Pancreas (tissue), 10 donors: ENCODE results near the gene GAS2L1. TPM values are rescaled to one million over a fixed set of nuclear protein-coding genes. Genes with fewer than 3 reads are reported as not detected.
A peak's percentile ranks its signal among the peaks of the same experiment; 100 is the strongest.

ENCODE experiments used
- ATAC-seq, 4 donors: fragments of 200-7000 bp; cut with Tn5 transposase; one replicate each; pipeline versions ENCODE4 v1.8.0 to v1.9.1; 2020; ENCODE audit warnings: mild to moderate bottlenecking in 4 of 4, moderate library complexity in 4 of 4
- DNase-seq, 6 donors: peaks; one replicate each; pipeline ENCODE4 v3.0.0-alpha.2; 2020
- FAIRE-seq: peaks from 2 replicates; lab custom pipeline; 2012; peaks lifted over from hg19 to GRCh38; lab: Jason Lieb, UNC
- H3K27ac ChIP-seq, 4 donors: fragments of 200-600 bp; sonication (generic); 1 replicate in 3 of 4; 2 replicates in 1 of 4; pipeline versions ENCODE4 v1.5.0 to v1.8.0; 2020
- H3K27me3 ChIP-seq, 4 donors: fragments of 200-600 bp; one replicate each; pipeline ENCODE4 v1.8.0; 2021
- H3K36me3 ChIP-seq, 3 donors: fragments of 200-600 bp; sonication (generic) in 1 of 3; one replicate each; pipeline versions ENCODE4 v1.5.0 to v1.8.0; 2020 to 2021
- H3K4me1 ChIP-seq, 3 donors: fragments of 200-600 bp; one replicate each; pipeline ENCODE4 v1.8.0; 2021
- H3K4me3 ChIP-seq, 4 donors: fragments of 200-600 bp; sonication (generic) in 2 of 4; one replicate each; pipeline versions ENCODE4 v1.5.0 to v1.8.0; 2020 to 2021
- H3K9me3 ChIP-seq, 4 donors: fragments of 200-600 bp; one replicate each; pipeline ENCODE4 v1.8.0; 2021
- CTCF ChIP-seq, 4 donors: fragments of 200-600 bp; sonication (generic) in 3 of 4; IDR thresholded peaks; one replicate each; pipeline versions ENCODE4 v1.5.0 to v1.8.0; 2021; ENCODE audit warnings: antibody characterized with exemption in 4 of 4
- WGBS, 2 donors: extraction: QIAGEN DNeasy Blood & Tissue Kit; methylation state at CpG; one replicate each; pipeline ENCODE4 v1.1.7; 2013; 5-methylcytosine and 5-hydroxymethylcytosine counted together
- intact Hi-C, 3 donors: fragments of 100-400 bp; cut with DNase I; formaldehyde crosslinking; loops; one replicate each; pipeline versions ENCODE4 v1.11.1 to v1.14.2; 2022
- polyA plus RNA-seq, 2 donors: library from polyadenylated mRNA; stranded (reverse); fragments of 200-250 nt; gene quantifications; one replicate each; pipeline ENCODE4 v1.2.3, GENCODE V29; 2013
- total RNA-seq, 6 donors: library from RNA; stranded (reverse); fragmentation: NEBNext Ultra II Directional in 4 of 6; extraction: Animal tissue kit (Norgen Biotek cat#: 25700) in 4 of 6; gene quantifications; one replicate each; pipeline versions ENCODE4 v1.2.1 to v1.2.4, GENCODE V29; 2021 to 2023
- donor health status: healthy with polysubstance abuse.
- donor health status: DM: no; HTN: no; CAD: no; lungs with moderate emphysema.
- donor health status: DM: no; HTN: no; CAD: no.
- donor health status: control.
- donor health status: control.
- donor health status: Bipolar disorder and iron deficiency.
- donor health status: DM: yes; HTN: yes; CAD: no.
- donor health status: DM: no; HTN: no; CAD: no.
- donor health status: DM: no; HTN: no; CAD: no.
- donor health status: DM: yes; HTN: yes; CAD: no.

The GAS2L1 gene
- total and polyA plus RNA-seq, 8 donors, result 5.2 to 13.6 (median 8.7) TPM

- WGBS, 2 donors, result 41 to 50% methylated on average over 2 of the region's 2 CpGs
- Histone ChIP-seq H3K27ac (no peak overlapping the region), H3K4me1 (peaks cover 0 to 3% (median 0%) of the 10 kb centered on the region in 3 donors), H3K27me3 (no peaks in the 10 kb centered on the region), H3K9me3 (no peaks in the 10 kb centered on the region), H3K36me3 (peaks cover 4 to 94% (median 52%) of the 10 kb centered on the region in 3 donors), H3K4me3 (no peak overlapping the region)
- ATAC-seq (no peak), FAIRE-seq (no peak), DNase-seq (no peak)
- no peak for TF ChIP-seq CTCF (IDR thresholded peaks at IDR 0.05)
- intact Hi-C loops, result no loop called here
These were observed 17.6 kb upstream of the GAS2L1 start for GRCh38 chr22:29288837-29289236.

GRCh38 chr22:29290061-29290460 lies 16.4 kb upstream of the GAS2L1 start:
- no peak for FAIRE-seq
- WGBS, 2 donors, result 55 to 67% methylated on average over 5 of the region's 5 CpGs

GRCh38 chr22:29291215-29291614 lies 15.2 kb upstream of the GAS2L1 start:
- Histone ChIP-seq H3K36me3 (peaks cover 0 to 96% (median 65%) of the 10 kb centered on the region in 3 donors), H3K4me3 (no peak overlapping the region), H3K9me3 (no peaks in the 10 kb centered on the region), H3K27me3 (no peaks in the 10 kb centered on the region), H3K4me1 (peaks cover 0 to 3% (median 0%) of the 10 kb centered on the region in 3 donors), H3K27ac (no peak overlapping the region)
- peak in 1 of 4 donors; percentile 22 for ATAC-seq
- DNase-seq, result no peak
- intact Hi-C loops, result no loop called here
- no peak for FAIRE-seq
- 75 to 79% methylated on average over 7 of the region's 7 CpGs for WGBS, 2 donors
- TF ChIP-seq CTCF (IDR thresholded peaks at IDR 0.05), result no peak

More at GRCh38 chr22:29290061-29290460, 16.4 kb upstream of the GAS2L1 start:
- Histone ChIP-seq H3K9me3 (no peaks in the 10 kb centered on the region), H3K36me3 (peaks cover 0 to 96% (median 55%) of the 10 kb centered on the region in 3 donors), H3K27me3 (no peaks in the 10 kb centered on the region), H3K27ac (no peak overlapping the region), H3K4me1 (peaks cover 0 to 3% (median 0%) of the 10 kb centered on the region in 3 donors), H3K4me3 (no peak overlapping the region)
- intact Hi-C loops, result no loop called here
- DNase-seq, result no peak
- TF ChIP-seq CTCF (IDR thresholded peaks at IDR 0.05), result no peak
- no peak for ATAC-seq

- no peak for TF ChIP-seq CTCF (IDR thresholded peaks at IDR 0.05)
- FAIRE-seq (no peak), ATAC-seq (no peak), DNase-seq (no peak)
- Histone ChIP-seq H3K27ac (no peak overlapping the region), H3K4me3 (no peak overlapping the region), H3K4me1 (peaks cover 0 to 3% (median 0%) of the 10 kb centered on the region in 3 donors), H3K9me3 (no peaks in the 10 kb centered on the region), H3K27me3 (no peaks in the 10 kb centered on the region), H3K36me3 (peaks cover 8 to 98% (median 69%) of the 10 kb centered on the region in 3 donors)
- intact Hi-C loops, result no loop called here
These were observed 14.1 kb upstream of the GAS2L1 start for GRCh38 chr22:29292379-29292778.

- FAIRE-seq (no peak), ATAC-seq (no peak), DNase-seq (no peak)
- H3K9me3 ChIP-seq, result no peaks in the 10 kb centered on the region
- peaks cover 0 to 9% (median 3%) of the 10 kb centered on the region in 3 donors for H3K4me1 ChIP-seq
- no peak for TF ChIP-seq CTCF (IDR thresholded peaks at IDR 0.05)
- no peak overlapping the region for H3K4me3 ChIP-seq
- H3K36me3 ChIP-seq, result peaks cover 22 to 74% (median 64%) of the 10 kb centered on the region in 3 donors
- intact Hi-C loops, result no loop called here
- no peaks in the 10 kb centered on the region for H3K27me3 ChIP-seq
- no peak overlapping the region for H3K27ac ChIP-seq
- WGBS, 2 donors, result 78 to 89% methylated on average over 8 of the region's 8 CpGs
These were observed 7.8 kb upstream of the GAS2L1 start for GRCh38 chr22:29298641-29299040.
